ENCODE measurements around the gene PPP1R3E.

Gene PPP1R3E

DNA sequence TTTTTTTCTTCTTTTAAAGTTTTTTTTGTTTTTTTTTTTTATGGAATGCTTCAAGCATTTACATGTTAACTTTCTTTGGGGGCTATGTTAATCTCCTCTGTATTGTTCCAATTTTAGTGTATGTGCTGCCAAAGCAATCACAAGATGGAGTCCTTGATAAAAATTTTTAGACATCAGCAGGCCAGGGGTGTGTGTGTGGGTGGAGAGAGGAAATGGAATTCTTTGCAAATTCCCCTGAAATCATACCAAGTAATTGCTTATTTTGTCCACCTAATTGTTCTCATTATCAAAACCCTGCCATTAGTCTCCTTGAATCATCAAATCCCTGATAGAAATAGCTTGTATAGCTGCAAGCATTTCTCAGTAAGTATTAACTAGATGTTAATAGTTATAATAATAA is 43.2 kb downstream of the PPP1R3E start:
- H3K4me2 ChIP-seq (ENCODE audit: low read length) = no peak overlapping the region
- no peak overlapping the region for H3K4me3 ChIP-seq (ENCODE audit: low read length)
- no peaks in the 10 kb centered on the region for H3K79me2 ChIP-seq (ENCODE audit: low read length)
- no peaks in the 10 kb centered on the region for H3K36me3 ChIP-seq (replicated peaks; ENCODE audit: low read depth, low read length)
- TF ChIP-seq EZH2phosphoT487 (IDR thresholded peaks at IDR 0.05; ENCODE audit: low read depth) = no peak
- no peak for TF ChIP-seq CTCF (IDR thresholded peaks at IDR 0.05; ENCODE audit: low read depth, low read length)
- no peak overlapping the region for H2AFZ ChIP-seq (ENCODE audit: low read depth, low read length)
- H3K9ac ChIP-seq (ENCODE audit: low read length) = no peak overlapping the region
- H3K9me3 ChIP-seq (ENCODE audit: insufficient read depth, low read length) = no peaks in the 10 kb centered on the region
- peaks cover 52% of the 10 kb centered on the region for H3K27me3 ChIP-seq (ENCODE audit: low read depth, low read length)
- no peak overlapping the region for H3K27ac ChIP-seq (ENCODE audit: low read length)
- H3K4me1 ChIP-seq (ENCODE audit: low read length) = no peaks in the 10 kb centered on the region
- no peaks in the 10 kb centered on the region for H4K20me1 ChIP-seq (ENCODE audit: insufficient read depth, low read length)

DNA sequence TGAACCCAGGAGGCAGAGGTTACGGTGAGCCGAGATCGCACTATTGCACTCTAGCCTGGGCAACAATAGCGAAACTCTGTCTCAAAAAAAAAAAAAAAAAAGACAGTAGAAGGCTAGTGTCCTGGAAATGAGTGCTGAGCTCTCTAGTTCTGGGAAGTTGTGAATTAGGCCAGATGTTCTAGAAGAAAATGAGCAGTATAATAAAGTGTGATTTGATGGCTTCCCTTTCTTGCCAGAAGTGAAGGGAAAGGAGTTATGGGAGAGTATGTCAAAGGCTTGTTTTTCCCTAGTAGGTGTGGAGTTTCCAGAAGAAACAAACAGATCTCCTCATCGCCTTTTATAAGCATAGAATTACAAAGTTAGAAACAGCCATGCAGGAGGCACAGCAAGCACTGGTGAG is 44.4 kb downstream of the PPP1R3E start:
- Histone ChIP-seq H2AFZ (ENCODE audit: low read depth, low read length) (no peak overlapping the region), H3K36me3 (replicated peaks; ENCODE audit: low read depth, low read length) (no peaks in the 10 kb centered on the region), H3K4me3 (ENCODE audit: low read length) (no peak overlapping the region), H3K4me2 (ENCODE audit: low read length) (no peak overlapping the region), H3K79me2 (ENCODE audit: low read length) (no peaks in the 10 kb centered on the region), H3K9me3 (ENCODE audit: insufficient read depth, low read length) (no peaks in the 10 kb centered on the region), H3K4me1 (ENCODE audit: low read length) (no peaks in the 10 kb centered on the region), H3K27me3 (ENCODE audit: low read depth, low read length) (peaks cover 49% of the 10 kb centered on the region), H3K9ac (ENCODE audit: low read length) (no peak overlapping the region), H3K27ac (ENCODE audit: low read length) (no peak overlapping the region), H4K20me1 (ENCODE audit: insufficient read depth, low read length) (no peaks in the 10 kb centered on the region)
- TF ChIP-seq CTCF (IDR thresholded peaks at IDR 0.05; ENCODE audit: low read depth, low read length) = no peak
- TF ChIP-seq EZH2phosphoT487 (IDR thresholded peaks at IDR 0.05; ENCODE audit: low read depth) = no peak

GRCh38 chr14:23252420-23253333 is 50.0 kb downstream of the PPP1R3E start:
- no peak overlapping the region for H3K27ac ChIP-seq (ENCODE audit: low read length)
- no peak overlapping the region for H3K9ac ChIP-seq (ENCODE audit: low read length)

More at GRCh38 chr14:23252420-23253333, 50.0 kb downstream of the PPP1R3E start:
- no peak overlapping the region for H3K4me3 ChIP-seq (ENCODE audit: low read length)
- H3K36me3 ChIP-seq (replicated peaks; ENCODE audit: low read depth, low read length) = no peaks in the 10 kb centered on the region
- H3K27me3 ChIP-seq (ENCODE audit: low read depth, low read length) = peaks cover 41% of the 10 kb centered on the region
- H2AFZ ChIP-seq (ENCODE audit: low read depth, low read length) = no peak overlapping the region
- H4K20me1 ChIP-seq (ENCODE audit: insufficient read depth, low read length) = no peaks in the 10 kb centered on the region
- no peaks in the 10 kb centered on the region for H3K4me1 ChIP-seq (ENCODE audit: low read length)
- H3K9me3 ChIP-seq (ENCODE audit: insufficient read depth, low read length) = no peaks in the 10 kb centered on the region
- TF ChIP-seq EZH2phosphoT487 (IDR thresholded peaks at IDR 0.05; ENCODE audit: low read depth) (no peak), CTCF (IDR thresholded peaks at IDR 0.05; ENCODE audit: low read depth, low read length) (no peak)
- H3K4me2 ChIP-seq (ENCODE audit: low read length) = no peak overlapping the region
- H3K79me2 ChIP-seq (ENCODE audit: low read length) = no peaks in the 10 kb centered on the region
